Activated CD4-positive, alpha-beta memory T cell treated with anti-CD3 and anti-CD28 coated beads for 36 hours (primary cell): ENCODE results near the gene DMRT1. TPM values are rescaled to one million over a fixed set of nuclear protein-coding genes. Genes with fewer than 3 reads are reported as not detected.

ENCODE experiments used
- CTCF ChIA-PET: fragments of 350-600 bp; sonication (Branson Sonifier 250); formaldehyde crosslinking; loops from one replicate; lab custom pipeline; 2021; ENCODE audit warnings: antibody characterized with exemption, inconsistent platforms; lab: Charles Lee
- POLR2A ChIA-PET: fragments of 350-600 bp; sonication (Branson Sonifier 250); formaldehyde crosslinking; loops from one replicate; lab custom pipeline; 2021; ENCODE audit warnings: antibody characterized with exemption; lab: Charles Lee
- DNase-seq: peaks from one replicate; pipeline ENCODE4 v3.0.0-alpha.2; 2020
- H3K27ac Mint-ChIP-seq: one replicate; pipeline ENCODE4 v1.8.0; 2021; ENCODE audit warnings: mixed read lengths
- H3K27me3 Mint-ChIP-seq: one replicate; pipeline ENCODE4 v1.8.0; 2021; ENCODE audit warnings: mixed read lengths
- H3K36me3 Mint-ChIP-seq: one replicate; pipeline ENCODE4 v1.8.0; 2021; ENCODE audit warnings: mixed read lengths
- H3K4me1 Mint-ChIP-seq: one replicate; pipeline ENCODE4 v1.8.0; 2021; ENCODE audit warnings: low read depth, mixed read lengths
- H3K4me3 Mint-ChIP-seq: one replicate; pipeline ENCODE4 v1.8.0; 2021; ENCODE audit warnings: mild to moderate bottlenecking, mixed read lengths
- H3K9me3 Mint-ChIP-seq: one replicate; pipeline ENCODE4 v1.8.0; 2021; ENCODE audit warnings: mixed read lengths
- intact Hi-C: fragments of 100-400 bp; cut with micrococcal nuclease; formaldehyde crosslinking; loops from one replicate; pipeline ENCODE4 v1.15.1; 2023
- total RNA-seq, 2 experiments: library from RNA; stranded (reverse); gene quantifications; one replicate each; pipeline ENCODE4 v1.2.3, GENCODE V29; 2021

The DMRT1 gene
- total RNA-seq, 2 experiments from 2014 or later: not detected

DNA sequence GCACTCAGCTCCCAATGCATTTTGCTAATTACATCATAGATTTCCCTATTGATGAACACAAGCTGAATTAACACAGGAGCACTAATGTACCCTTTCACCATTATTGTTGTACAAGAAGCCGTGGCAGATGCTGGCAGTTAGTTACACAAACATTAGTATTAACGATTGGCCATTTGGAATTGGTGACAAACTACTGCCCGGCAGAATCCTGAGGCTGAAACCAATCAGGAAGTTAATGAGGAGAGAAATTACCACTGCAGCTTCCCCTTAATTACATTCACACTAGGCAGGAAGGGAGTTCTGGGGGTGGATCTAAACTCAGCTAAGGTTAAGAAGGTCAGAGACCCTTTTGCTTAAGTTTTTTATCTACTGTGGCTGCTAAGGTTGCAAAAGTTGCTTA, 125.4 kb downstream of the DMRT1 start:
- no peak overlapping the region for H3K4me3 Mint-ChIP-seq
- CTCF ChIA-PET: interaction anchor here (1.5 kb wide), 1 partner anchor 38 kb away, joined by 5 read pairs; no protein-coding TSS in a partner anchor
- H3K4me1 Mint-ChIP-seq: peaks cover 9% of the 10 kb centered on the region

DNA sequence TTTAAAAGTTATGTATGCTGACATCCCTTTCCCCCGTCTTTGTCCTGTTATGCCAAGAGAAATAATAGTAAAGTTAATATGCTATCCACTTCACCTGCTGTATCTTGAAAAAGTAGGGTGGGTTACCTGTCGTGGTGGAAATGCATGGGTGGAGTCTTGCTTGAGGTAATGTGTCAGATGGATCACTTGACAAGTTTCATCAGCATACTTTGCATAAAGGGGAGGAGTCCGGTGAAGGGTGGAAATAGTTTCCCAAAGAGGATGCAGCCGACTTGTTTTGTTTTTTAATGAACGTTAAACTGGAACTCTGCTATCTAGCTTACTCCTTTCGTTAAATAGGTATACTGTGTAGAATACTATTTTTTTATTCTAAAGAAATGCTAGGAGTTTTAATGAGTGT, 125.9 kb downstream of the DMRT1 start:
- ChIA-PET CTCF (interaction anchor here (1.5 kb wide), 1 partner anchor 39 kb away, joined by 5 read pairs; no protein-coding TSS in a partner anchor), POLR2A (no interaction called here)
- no peaks in the 10 kb centered on the region for H3K9me3 Mint-ChIP-seq

More for the DNA sequence above, 125.4 kb downstream of the DMRT1 start:
- intact Hi-C loops: loop anchor here (5.0 kb wide), 1 partner anchor 125 kb away; the partner anchor contains the start of gene DMRT1
- no peak for DNase-seq
- Mint-ChIP-seq H3K36me3 (peaks cover 2% of the 10 kb centered on the region), H3K9me3 (no peaks in the 10 kb centered on the region), H3K27ac (no peak overlapping the region), H3K27me3 (peaks cover 64% of the 10 kb centered on the region)
- POLR2A ChIA-PET: no interaction called here

DNA sequence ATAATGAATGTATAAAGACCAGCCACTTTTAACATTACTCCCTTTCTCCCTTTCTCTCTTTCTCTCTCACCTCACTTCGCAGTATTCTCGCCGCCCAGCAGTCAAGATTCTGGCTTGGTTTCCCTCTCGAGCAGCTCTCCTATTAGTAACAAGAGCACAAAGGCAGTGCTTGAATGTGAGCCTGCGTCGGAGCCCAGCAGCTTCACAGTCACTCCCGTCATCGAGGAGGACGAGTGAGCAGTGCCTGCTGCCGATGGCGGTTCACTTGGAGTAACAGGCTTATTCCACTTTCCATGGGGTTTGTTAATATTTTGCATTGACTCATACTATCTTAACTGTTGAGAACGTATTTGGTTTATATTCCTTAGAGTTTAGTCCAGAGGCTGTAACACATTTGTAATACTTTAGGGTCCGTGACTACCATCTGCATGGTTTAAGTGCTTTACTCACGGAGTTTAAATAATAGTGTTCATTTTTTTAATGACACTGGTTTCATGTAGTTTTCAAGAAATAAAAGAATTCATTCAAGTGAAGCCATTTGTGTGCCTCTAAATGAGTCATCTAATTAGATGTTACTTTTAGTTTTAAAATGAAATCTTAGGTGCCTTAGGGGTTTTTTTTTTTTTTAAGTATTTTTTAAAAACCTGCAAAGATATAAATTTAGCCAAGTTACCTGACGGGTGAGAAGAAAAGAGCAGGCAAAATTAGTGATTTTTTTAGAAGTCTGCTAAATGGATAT, 126.6 kb downstream of the DMRT1 start:
- H3K27me3 Mint-ChIP-seq: peaks cover 58% of the 10 kb centered on the region
- DNase-seq: no peak
- ChIA-PET POLR2A (no interaction called here), CTCF (no interaction called here)
- intact Hi-C loops: loop anchor here (5.0 kb wide), 1 partner anchor 126 kb away; the partner anchor contains the start of gene DMRT1
- peaks cover 12% of the 10 kb centered on the region for H3K4me1 Mint-ChIP-seq
- H3K4me3 Mint-ChIP-seq: no peak overlapping the region
- H3K36me3 Mint-ChIP-seq: peaks cover 2% of the 10 kb centered on the region
- no peak overlapping the region for H3K27ac Mint-ChIP-seq
- H3K9me3 Mint-ChIP-seq: no peaks in the 10 kb centered on the region

More for the DNA sequence above, 125.9 kb downstream of the DMRT1 start:
- Mint-ChIP-seq H3K27ac (no peak overlapping the region), H3K36me3 (peaks cover 2% of the 10 kb centered on the region), H3K4me3 (no peak overlapping the region), H3K4me1 (peaks cover 11% of the 10 kb centered on the region), H3K27me3 (peaks cover 60% of the 10 kb centered on the region)
- intact Hi-C loops: loop anchor here (5.0 kb wide), 1 partner anchor 125 kb away; the partner anchor contains the start of gene DMRT1
- no peak for DNase-seq

- peaks cover 2% of the 10 kb centered on the region for H3K36me3 Mint-ChIP-seq
- H3K27ac Mint-ChIP-seq: no peak overlapping the region
- peaks cover 18% of the 10 kb centered on the region for H3K4me1 Mint-ChIP-seq
- H3K4me3 Mint-ChIP-seq: peak overlapping the region; percentile 12
- peaks cover 70% of the 10 kb centered on the region for H3K27me3 Mint-ChIP-seq
- H3K9me3 Mint-ChIP-seq: no peaks in the 10 kb centered on the region
- intact Hi-C loops: loop anchor here (5.0 kb wide), 1 partner anchor 127 kb away; the partner anchor contains the start of gene DMRT1
- POLR2A ChIA-PET: no interaction called here
- CTCF ChIA-PET: no interaction called here
- no peak for DNase-seq
Observed at GRCh38 chr9:969310-970150, 128.0 kb downstream of the DMRT1 start.

GRCh38 chr9:970151-970996, 128.9 kb downstream of the DMRT1 start:
- no peak for DNase-seq
- POLR2A ChIA-PET: no interaction called here
- peaks cover 18% of the 10 kb centered on the region for H3K4me1 Mint-ChIP-seq
- peak overlapping the region; percentile 30 for H3K4me3 Mint-ChIP-seq
- CTCF ChIA-PET: no interaction called here
- peaks cover 2% of the 10 kb centered on the region for H3K36me3 Mint-ChIP-seq
- no peak overlapping the region for H3K27ac Mint-ChIP-seq
- H3K27me3 Mint-ChIP-seq: peaks cover 70% of the 10 kb centered on the region
- intact Hi-C loops: no loop called here
- H3K9me3 Mint-ChIP-seq: no peaks in the 10 kb centered on the region

DNA sequence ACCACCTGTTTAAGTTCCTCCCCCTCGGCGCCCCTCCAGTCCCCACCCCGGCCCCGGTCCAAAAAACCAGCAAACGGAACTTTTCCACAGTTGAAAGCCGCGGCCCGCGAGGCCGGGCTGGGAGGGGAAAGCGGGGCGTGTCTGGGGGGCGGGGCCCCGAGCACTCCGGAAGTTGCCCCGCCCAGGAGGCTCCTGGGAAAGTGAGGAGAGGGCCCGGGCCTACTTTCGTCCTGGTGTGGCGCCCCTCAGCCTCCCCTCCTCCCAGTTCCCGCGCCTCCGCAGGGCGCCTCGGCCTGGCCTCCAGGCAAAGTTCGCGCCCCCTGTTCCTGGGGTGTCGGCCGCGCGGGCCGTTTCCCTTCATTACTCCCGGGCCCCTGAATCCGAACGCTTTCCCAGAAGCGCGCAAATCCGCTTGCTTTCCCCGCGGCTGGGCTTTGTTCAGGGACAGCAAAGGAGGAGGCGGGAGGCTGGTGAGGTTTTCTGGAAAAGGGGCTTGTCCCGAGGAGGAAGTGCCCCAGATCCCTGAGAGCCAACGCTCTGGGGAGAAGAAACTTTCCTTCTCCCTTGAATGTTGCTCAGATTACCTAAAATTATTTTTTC, 130.5 kb downstream of the DMRT1 start:
- Mint-ChIP-seq H3K4me3 (peak overlapping the region; percentile 8), H3K4me1 (peaks cover 22% of the 10 kb centered on the region), H3K36me3 (peaks cover 2% of the 10 kb centered on the region), H3K27ac (no peak overlapping the region), H3K27me3 (peaks cover 68% of the 10 kb centered on the region), H3K9me3 (no peaks in the 10 kb centered on the region)
- ChIA-PET CTCF (no interaction called here), POLR2A (no interaction called here)
- DNase-seq: peak; percentile 24
- intact Hi-C loops: loop anchor here (2.0 kb wide), 1 partner anchor 79 kb away; the partner anchor contains the start of gene DMRT2

- CTCF ChIA-PET: no interaction called here
- Mint-ChIP-seq H3K27me3 (peaks cover 66% of the 10 kb centered on the region), H3K36me3 (peaks cover 2% of the 10 kb centered on the region), H3K9me3 (no peaks in the 10 kb centered on the region), H3K4me3 (peak overlapping the region; percentile 8), H3K27ac (no peak overlapping the region), H3K4me1 (peaks cover 22% of the 10 kb centered on the region)
- POLR2A ChIA-PET: no interaction called here
- intact Hi-C loops: loop anchor here (2.0 kb wide), 1 partner anchor 78 kb away; the partner anchor contains the start of gene DMRT2
- no peak for DNase-seq
Observed at GRCh38 chr9:972501-973294, 131.2 kb downstream of the DMRT1 start.

GRCh38 chr9:973295-973834, 131.9 kb downstream of the DMRT1 start:
- H3K27me3 Mint-ChIP-seq: peaks cover 67% of the 10 kb centered on the region
- ChIA-PET CTCF (no interaction called here), POLR2A (no interaction called here)
- H3K9me3 Mint-ChIP-seq: no peaks in the 10 kb centered on the region
- no peak overlapping the region for H3K4me3 Mint-ChIP-seq
- intact Hi-C loops: loop anchor here (2.0 kb wide), 1 partner anchor 77 kb away; the partner anchor contains the start of gene DMRT2
- peaks cover 2% of the 10 kb centered on the region for H3K36me3 Mint-ChIP-seq
- H3K27ac Mint-ChIP-seq: no peak overlapping the region
- peaks cover 22% of the 10 kb centered on the region for H3K4me1 Mint-ChIP-seq
- no peak for DNase-seq

DNA sequence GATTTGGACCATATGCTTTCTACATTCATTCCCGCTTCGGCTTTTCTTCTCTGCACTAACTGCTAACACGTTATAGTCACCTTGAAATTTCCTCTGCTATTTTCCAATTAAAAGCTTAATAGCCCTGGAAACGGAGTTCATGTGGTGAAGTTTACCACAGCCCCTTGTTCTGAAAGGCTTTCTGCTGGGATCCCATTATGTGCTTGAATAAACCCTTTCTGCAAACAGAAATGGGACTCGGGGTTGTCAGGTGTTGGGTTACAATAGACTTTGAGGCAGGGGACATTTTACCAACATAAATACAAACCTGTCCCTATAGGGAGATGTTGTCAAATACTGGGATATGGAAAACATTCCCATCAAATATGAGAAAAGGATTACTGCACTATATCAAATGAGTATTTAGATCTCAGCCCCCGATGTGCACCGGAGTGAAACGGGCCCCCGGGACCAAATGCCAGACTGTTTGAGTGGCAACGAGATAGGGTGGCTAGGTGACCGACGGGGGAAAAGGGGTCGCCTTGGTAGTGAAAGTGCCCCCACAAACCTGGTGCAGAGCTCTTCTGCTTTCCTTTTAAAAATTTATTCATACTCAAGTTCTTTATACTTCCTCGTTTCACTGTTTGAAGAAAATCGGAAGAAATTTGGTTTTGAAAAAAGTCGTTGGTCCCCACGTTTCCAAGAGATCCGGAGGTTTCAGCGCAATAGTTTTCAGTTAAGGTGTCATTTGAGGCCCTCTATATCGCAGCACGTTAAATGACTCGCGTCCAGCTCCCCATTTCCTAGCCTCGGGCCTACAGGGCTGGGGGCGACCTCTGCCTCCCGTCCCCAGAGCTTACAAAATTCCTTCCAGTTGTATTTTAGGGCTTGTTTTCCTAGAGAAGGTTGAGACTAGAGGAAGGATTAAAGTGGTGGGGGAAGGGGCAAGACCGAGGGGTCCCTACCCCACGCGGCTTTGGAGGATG, 132.8 kb downstream of the DMRT1 start:
- intact Hi-C loops: no loop called here
- CTCF ChIA-PET: no interaction called here
- Mint-ChIP-seq H3K27ac (no peak overlapping the region), H3K27me3 (peaks cover 67% of the 10 kb centered on the region), H3K36me3 (peaks cover 2% of the 10 kb centered on the region), H3K4me3 (no peak overlapping the region), H3K9me3 (no peaks in the 10 kb centered on the region), H3K4me1 (peaks cover 19% of the 10 kb centered on the region)
- DNase-seq: no peak
- POLR2A ChIA-PET: no interaction called here
